HEK293 (cell line): Measurements from ENCODE around the gene GALNT15.

Experiments used
- CTCF ChIA-PET: fragments of 350-600 bp; formaldehyde crosslinking; extraction: SDS; loops from one replicate; lab custom pipeline; 2021; ENCODE audit warnings: antibody characterized with exemption; lab: Yijun Ruan, JAX
- POLR2A ChIA-PET: fragments of 300-600 bp; formaldehyde crosslinking; extraction: SDS; loops from one replicate; lab custom pipeline; 2020; ENCODE audit warnings: antibody characterized with exemption, inconsistent platforms; lab: Yijun Ruan, JAX
- H3K27ac ChIP-seq: fragments of 200-500 bp; sonication (Bioruptor generic); 2 replicates; pipeline ENCODE4 v1.5.1; 2014; ENCODE audit warnings: low read depth, low read length, control low read depth, inconsistent platforms; ENCODE audit errors: extremely low read depth
- H3K36me3 ChIP-seq, 2 experiments: fragments of 200-500 bp in 1 of 2; sonication (Bioruptor generic) in 1 of 2; 1 replicate in 1 of 2; 2 replicates in 1 of 2; pipeline ENCODE4 v1.5.1; 2014 to 2017; ENCODE audit warnings: inconsistent platforms in 2 of 2, low read length in 2 of 2; ENCODE audit not compliant: control insufficient read depth in 2 of 2, insufficient read depth in 1 of 2
- H3K4me1 ChIP-seq: fragments of 200-500 bp; sonication (Bioruptor generic); 2 replicates; pipeline ENCODE4 v1.5.1; 2014; ENCODE audit warnings: mild to moderate bottlenecking, low read length, inconsistent platforms; ENCODE audit not compliant: control insufficient read depth, insufficient read depth
- H3K4me3 ChIP-seq: 2 replicates; pipeline ENCODE4 v1.5.1; 2011; ENCODE audit warnings: low read depth, mild to moderate bottlenecking, control low read depth, low read length, moderate library complexity
- H3K9me3 ChIP-seq: fragments of 200-500 bp; sonication (Bioruptor generic); 2 replicates; pipeline ENCODE4 v1.5.1; 2014; ENCODE audit warnings: low read depth, low read length, inconsistent platforms; ENCODE audit not compliant: control insufficient read depth, insufficient read depth
- KLF8 ChIP-seq: fragments of 450-650 bp; formaldehyde crosslinking; IDR thresholded peaks from 2 replicates; pipeline ENCODE4 v1.5.1; 2016; ENCODE audit warnings: missing biosample characterization, missing genetic modification characterization
- RBAK ChIP-seq: fragments of 450-650 bp; formaldehyde crosslinking; IDR thresholded peaks from 2 replicates; pipeline ENCODE4 v1.5.1; 2016; ENCODE audit warnings: missing biosample characterization, missing genetic modification characterization
- SP7 ChIP-seq: fragments of 450-650 bp; formaldehyde crosslinking; IDR thresholded peaks from 2 replicates; pipeline ENCODE4 v1.5.1; 2016; ENCODE audit warnings: missing biosample characterization, missing genetic modification characterization
- WT1 ChIP-seq: fragments of 450-650 bp; formaldehyde crosslinking; IDR thresholded peaks from 2 replicates; pipeline ENCODE4 v1.5.1; 2016; ENCODE audit warnings: missing biosample characterization, missing genetic modification characterization
- YY1 ChIP-seq: fragments of 450-650 bp; formaldehyde crosslinking; IDR thresholded peaks from 2 replicates; pipeline ENCODE4 v1.5.1; 2018; ENCODE audit warnings: missing biosample characterization, missing genetic modification characterization
- ZNF174 ChIP-seq: fragments of 450-650 bp; formaldehyde crosslinking; IDR thresholded peaks from 2 replicates; pipeline ENCODE4 v1.5.0; 2017; ENCODE audit warnings: missing biosample characterization, mild to moderate bottlenecking, missing genetic modification characterization
- ZNF211 ChIP-seq: fragments of 450-650 bp; formaldehyde crosslinking; IDR thresholded peaks from 2 replicates; pipeline ENCODE4 v1.5.1; 2016; ENCODE audit warnings: low read depth, missing biosample characterization, missing genetic modification characterization
- ZNF292 ChIP-seq: fragments of 450-650 bp; formaldehyde crosslinking; IDR thresholded peaks from 2 replicates; pipeline ENCODE4 v1.5.1; 2016; ENCODE audit warnings: low read depth, missing biosample characterization, missing genetic modification characterization, borderline replicate concordance
- ZNF350 ChIP-seq: fragments of 450-650 bp; formaldehyde crosslinking; IDR thresholded peaks from 2 replicates; pipeline ENCODE4 v1.5.0; 2017; ENCODE audit warnings: missing biosample characterization, mild to moderate bottlenecking, missing genetic modification characterization
- ZNF354C ChIP-seq: fragments of 450-650 bp; formaldehyde crosslinking; IDR thresholded peaks from 2 replicates; pipeline ENCODE4 v1.5.1; 2016; ENCODE audit warnings: missing biosample characterization, missing genetic modification characterization, low read depth, borderline replicate concordance
- ZNF521 ChIP-seq: fragments of 450-650 bp; formaldehyde crosslinking; IDR thresholded peaks from 2 replicates; pipeline ENCODE4 v1.5.1; 2017; ENCODE audit warnings: missing biosample characterization, mild to moderate bottlenecking, missing genetic modification characterization
- ZNF677 ChIP-seq: fragments of 450-650 bp; IDR thresholded peaks from 2 replicates; pipeline ENCODE4 v1.5.0; 2018; ENCODE audit warnings: missing biosample characterization, mild to moderate bottlenecking, missing genetic modification characterization, moderate library complexity
- TF ChIP-seq, protein P1 (sequence below): fragments of 450-650 bp; formaldehyde crosslinking; IDR thresholded peaks from 2 replicates; pipeline ENCODE4; 2016; ENCODE audit warnings: missing biosample characterization, missing genetic modification characterization
- TF ChIP-seq, protein P2 (sequence below): fragments of 450-650 bp; formaldehyde crosslinking; IDR thresholded peaks from 2 replicates; pipeline ENCODE4 v1.5.1; 2016; ENCODE audit warnings: missing biosample characterization, missing genetic modification characterization
- TF ChIP-seq, protein P3 (sequence below): fragments of 450-650 bp; formaldehyde crosslinking; IDR thresholded peaks from 2 replicates; pipeline ENCODE4 v1.5.1; 2016; ENCODE audit warnings: missing biosample characterization, missing genetic modification characterization
- TF ChIP-seq, protein P4 (sequence below): fragments of 450-650 bp; formaldehyde crosslinking; IDR thresholded peaks from 2 replicates; pipeline ENCODE4 v1.5.1; 2017; ENCODE audit warnings: missing biosample characterization, mild to moderate bottlenecking, missing genetic modification characterization, moderate library complexity
- TF ChIP-seq, protein P5 (sequence below): fragments of 450-650 bp; formaldehyde crosslinking; IDR thresholded peaks from 2 replicates; pipeline ENCODE4 v1.5.1; 2016; ENCODE audit warnings: missing biosample characterization, missing genetic modification characterization

The GALNT15 gene

DNA sequence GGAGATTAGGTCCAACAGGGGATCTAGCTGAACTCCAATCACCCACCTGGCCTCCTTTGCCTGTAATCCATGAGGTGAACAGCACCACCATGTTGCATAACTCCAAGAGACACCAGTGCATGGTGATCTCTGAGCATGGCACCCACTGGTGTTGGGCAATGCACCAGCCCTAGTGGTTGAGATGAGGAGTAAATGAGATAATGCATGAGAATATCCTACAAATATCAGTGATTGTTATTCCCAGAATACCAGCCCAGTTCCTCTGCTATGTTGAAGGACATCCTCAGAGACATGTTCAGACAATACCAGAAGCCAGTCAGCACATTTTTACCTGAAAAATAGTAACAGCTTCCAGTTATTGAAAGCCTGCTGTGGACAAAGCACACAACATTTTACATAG lies 14.7 kb downstream of the GALNT15 start:
- no peaks in the 10 kb centered on the region for H3K9me3 ChIP-seq
- no peak overlapping the region for H3K27ac ChIP-seq
- ChIA-PET POLR2A (no interaction called here), CTCF (interaction anchor here (0.9 to 1.4 kb wide), 3 partner anchors 9 to 140 kb away, joined by 3 to 6 read pairs (median 3); no protein-coding TSS in a partner anchor)
- TF ChIP-seq ZNF211 = no peak
- no peak for TF ChIP-seq ZNF174 (tag by site-specific recombination)
- TF ChIP-seq YY1 = no peak
- TF ChIP-seq, protein P1, sequence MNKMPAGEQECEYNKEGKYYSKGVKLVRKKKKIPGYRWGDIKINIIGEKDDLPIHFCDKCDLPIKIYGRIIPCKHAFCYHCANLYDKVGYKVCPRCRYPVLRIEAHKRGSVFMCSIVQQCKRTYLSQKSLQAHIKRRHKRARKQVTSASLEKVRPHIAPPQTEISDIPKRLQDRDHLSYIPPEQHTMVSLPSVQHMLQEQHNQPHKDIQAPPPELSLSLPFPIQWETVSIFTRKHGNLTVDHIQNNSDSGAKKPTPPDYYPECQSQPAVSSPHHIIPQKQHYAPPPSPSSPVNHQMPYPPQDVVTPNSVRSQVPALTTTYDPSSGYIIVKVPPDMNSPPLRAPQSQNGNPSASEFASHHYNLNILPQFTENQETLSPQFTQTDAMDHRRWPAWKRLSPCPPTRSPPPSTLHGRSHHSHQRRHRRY (tag by site-specific recombination) = no peak
- TF ChIP-seq ZNF354C (tag by site-specific recombination) = no peak
- no peak for TF ChIP-seq ZNF350 (tag by site-specific recombination)
- TF ChIP-seq, protein P2, sequence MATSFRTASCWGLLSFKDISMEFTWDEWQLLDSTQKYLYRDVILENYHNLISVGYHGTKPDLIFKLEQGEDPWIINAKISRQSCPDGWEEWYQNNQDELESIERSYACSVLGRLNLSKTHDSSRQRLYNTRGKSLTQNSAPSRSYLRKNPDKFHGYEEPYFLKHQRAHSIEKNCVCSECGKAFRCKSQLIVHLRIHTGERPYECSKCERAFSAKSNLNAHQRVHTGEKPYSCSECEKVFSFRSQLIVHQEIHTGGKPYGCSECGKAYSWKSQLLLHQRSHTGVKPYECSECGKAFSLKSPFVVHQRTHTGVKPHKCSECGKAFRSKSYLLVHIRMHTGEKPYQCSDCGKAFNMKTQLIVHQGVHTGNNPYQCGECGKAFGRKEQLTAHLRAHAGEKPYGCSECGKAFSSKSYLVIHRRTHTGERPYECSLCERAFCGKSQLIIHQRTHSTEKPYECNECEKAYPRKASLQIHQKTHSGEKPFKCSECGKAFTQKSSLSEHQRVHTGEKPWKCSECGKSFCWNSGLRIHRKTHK (tag by site-specific recombination) = no peak
- TF ChIP-seq KLF8 (tag by site-specific recombination) = no peak
- TF ChIP-seq, protein P3, sequence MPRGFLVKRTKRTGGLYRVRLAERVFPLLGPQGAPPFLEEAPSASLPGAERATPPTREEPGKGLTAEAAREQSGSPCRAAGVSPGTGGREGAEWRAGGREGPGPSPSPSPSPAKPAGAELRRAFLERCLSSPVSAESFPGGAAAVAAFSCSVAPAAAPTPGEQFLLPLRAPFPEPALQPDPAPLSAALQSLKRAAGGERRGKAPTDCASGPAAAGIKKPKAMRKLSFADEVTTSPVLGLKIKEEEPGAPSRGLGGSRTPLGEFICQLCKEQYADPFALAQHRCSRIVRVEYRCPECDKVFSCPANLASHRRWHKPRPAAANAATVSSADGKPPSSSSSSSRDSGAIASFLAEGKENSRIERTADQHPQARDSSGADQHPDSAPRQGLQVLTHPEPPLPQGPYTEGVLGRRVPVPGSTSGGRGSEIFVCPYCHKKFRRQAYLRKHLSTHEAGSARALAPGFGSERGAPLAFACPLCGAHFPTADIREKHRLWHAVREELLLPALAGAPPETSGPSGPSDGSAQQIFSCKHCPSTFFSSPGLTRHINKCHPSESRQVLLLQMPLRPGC (tag by site-specific recombination) = no peak
- no peak for TF ChIP-seq RBAK (tag by site-specific recombination)
- TF ChIP-seq ZNF292 (tag by site-specific recombination) = no peak
- no peaks in the 10 kb centered on the region for H3K36me3 ChIP-seq
- H3K4me3 ChIP-seq = no peak overlapping the region
- peaks cover 2% of the 10 kb centered on the region; the same call in 1 of the 2 replicates for H3K4me1 ChIP-seq

DNA sequence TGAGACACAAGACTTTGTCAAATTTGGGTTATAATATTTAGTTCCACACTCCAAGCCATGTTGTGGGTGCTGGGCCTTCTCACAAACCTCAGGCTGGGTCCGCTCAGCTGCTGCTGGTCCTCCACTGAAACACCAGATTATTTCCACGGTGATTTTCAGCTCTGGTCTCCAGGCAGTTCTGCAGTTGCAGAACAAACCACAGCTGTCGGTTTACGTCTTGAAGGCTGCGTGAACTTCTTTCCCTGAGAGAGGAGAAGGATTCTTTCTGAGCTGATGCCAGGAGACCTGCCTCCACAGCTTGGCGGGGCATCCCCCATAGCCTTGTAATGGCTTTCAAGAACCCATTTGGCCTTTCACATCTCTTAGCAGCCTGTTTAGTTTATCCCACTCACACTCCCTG lies 16.2 kb downstream of the GALNT15 start:
- Histone ChIP-seq H3K36me3 (no peaks in the 10 kb centered on the region), H3K27ac (no peak overlapping the region), H3K4me1 (peaks cover 2% of the 10 kb centered on the region; the same call in 1 of the 2 replicates), H3K4me3 (no peak overlapping the region), H3K9me3 (no peaks in the 10 kb centered on the region)
- no peak for TF ChIP-seq ZNF677 (tag by site-specific recombination)
- TF ChIP-seq SP7 (tag by site-specific recombination) = no peak
- TF ChIP-seq, protein P4, sequence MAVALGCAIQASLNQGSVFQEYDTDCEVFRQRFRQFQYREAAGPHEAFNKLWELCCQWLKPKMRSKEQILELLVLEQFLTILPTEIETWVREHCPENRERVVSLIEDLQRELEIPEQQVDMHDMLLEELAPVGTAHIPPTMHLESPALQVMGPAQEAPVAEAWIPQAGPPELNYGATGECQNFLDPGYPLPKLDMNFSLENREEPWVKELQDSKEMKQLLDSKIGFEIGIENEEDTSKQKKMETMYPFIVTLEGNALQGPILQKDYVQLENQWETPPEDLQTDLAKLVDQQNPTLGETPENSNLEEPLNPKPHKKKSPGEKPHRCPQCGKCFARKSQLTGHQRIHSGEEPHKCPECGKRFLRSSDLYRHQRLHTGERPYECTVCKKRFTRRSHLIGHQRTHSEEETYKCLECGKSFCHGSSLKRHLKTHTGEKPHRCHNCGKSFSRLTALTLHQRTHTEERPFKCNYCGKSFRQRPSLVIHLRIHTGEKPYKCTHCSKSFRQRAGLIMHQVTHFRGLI (tag by site-specific recombination) = no peak
- no peak for TF ChIP-seq WT1
- TF ChIP-seq ZNF521 = no peak
- POLR2A ChIA-PET = no interaction called here
- CTCF ChIA-PET = interaction anchor here (0.9 to 1.0 kb wide), 2 partner anchors 11 to 12 kb away, joined by 3 read pairs; no protein-coding TSS in a partner anchor

DNA sequence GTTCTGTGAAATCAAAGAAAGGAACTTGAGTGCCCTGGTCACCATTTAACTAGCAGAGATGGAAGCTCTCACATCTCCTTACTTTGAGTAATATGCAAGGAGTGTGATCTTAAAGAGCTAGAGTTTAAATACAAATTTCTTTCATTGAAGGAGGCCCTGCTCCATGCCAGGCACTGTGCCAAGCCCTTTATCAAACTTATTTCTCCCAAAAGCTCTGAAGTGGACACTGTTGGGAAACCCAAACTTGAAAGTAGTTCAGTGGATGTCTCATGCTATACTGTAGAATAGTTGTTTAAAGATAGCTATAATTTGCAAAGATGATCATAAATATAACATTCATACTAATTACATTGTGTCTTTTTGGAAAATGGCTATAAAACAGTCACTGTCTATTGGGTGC lies 17.1 kb downstream of the GALNT15 start:
- CTCF ChIA-PET = interaction anchor here (1.0 kb wide), 2 partner anchors 10 to 12 kb away, joined by 3 read pairs; no protein-coding TSS in a partner anchor
- no peaks in the 10 kb centered on the region for H3K9me3 ChIP-seq
- POLR2A ChIA-PET = no interaction called here
- H3K4me1 ChIP-seq = peaks cover 2% of the 10 kb centered on the region; the same call in 1 of the 2 replicates
- H3K27ac ChIP-seq = no peak overlapping the region
- no peak overlapping the region for H3K4me3 ChIP-seq
- TF ChIP-seq, protein P5, sequence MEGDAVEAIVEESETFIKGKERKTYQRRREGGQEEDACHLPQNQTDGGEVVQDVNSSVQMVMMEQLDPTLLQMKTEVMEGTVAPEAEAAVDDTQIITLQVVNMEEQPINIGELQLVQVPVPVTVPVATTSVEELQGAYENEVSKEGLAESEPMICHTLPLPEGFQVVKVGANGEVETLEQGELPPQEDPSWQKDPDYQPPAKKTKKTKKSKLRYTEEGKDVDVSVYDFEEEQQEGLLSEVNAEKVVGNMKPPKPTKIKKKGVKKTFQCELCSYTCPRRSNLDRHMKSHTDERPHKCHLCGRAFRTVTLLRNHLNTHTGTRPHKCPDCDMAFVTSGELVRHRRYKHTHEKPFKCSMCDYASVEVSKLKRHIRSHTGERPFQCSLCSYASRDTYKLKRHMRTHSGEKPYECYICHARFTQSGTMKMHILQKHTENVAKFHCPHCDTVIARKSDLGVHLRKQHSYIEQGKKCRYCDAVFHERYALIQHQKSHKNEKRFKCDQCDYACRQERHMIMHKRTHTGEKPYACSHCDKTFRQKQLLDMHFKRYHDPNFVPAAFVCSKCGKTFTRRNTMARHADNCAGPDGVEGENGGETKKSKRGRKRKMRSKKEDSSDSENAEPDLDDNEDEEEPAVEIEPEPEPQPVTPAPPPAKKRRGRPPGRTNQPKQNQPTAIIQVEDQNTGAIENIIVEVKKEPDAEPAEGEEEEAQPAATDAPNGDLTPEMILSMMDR (tag by site-specific recombination) = no peak
- H3K36me3 ChIP-seq = no peaks in the 10 kb centered on the region
